ENCODE data around the gene TBC1D13. TPM values are rescaled to one million over a fixed set of nuclear protein-coding genes. Genes with fewer than 3 reads are reported as not detected.

TBC1D13 gene
- total and polyA plus RNA-seq, 2 of the 13 experiments (the other 11 are each of a cell fraction or from before 2014, with no cell fraction given): 17.9 to 19.7 TPM

- TF ChIP-seq ZNF543 (CRISPR knock-in tag; IDR thresholded peaks at IDR 0.05): no peak; the same call in 1 of the 2 replicates
- peak; percentile 22; the same call in 1 of the 2 replicates for TF ChIP-seq MYC (CRISPR knock-in tag; IDR thresholded peaks at IDR 0.05; ENCODE audit: borderline replicate concordance)
- peak; percentile 48; the same call in 1 of the 2 replicates for TF ChIP-seq HDAC2 (CRISPR knock-in tag; IDR thresholded peaks at IDR 0.05)
- TF ChIP-seq TFDP2 (CRISPR knock-in tag; IDR thresholded peaks at IDR 0.05): peak; percentile 75
- TF ChIP-seq ZSCAN25 (CRISPR knock-in tag; IDR thresholded peaks at IDR 0.05): no peak
- TF ChIP-seq IKZF5 (CRISPR knock-in tag; IDR thresholded peaks at IDR 0.05): no peak; the same call in 1 of the 2 replicates
- peak; percentile 15; the same call in 1 of the 2 replicates for TF ChIP-seq CHCHD3 (CRISPR knock-in tag; IDR thresholded peaks at IDR 0.05)
- TF ChIP-seq STAG1 (CRISPR knock-in tag; IDR thresholded peaks at IDR 0.05): peak; percentile 59
- TF ChIP-seq ZNF792 (CRISPR knock-in tag; IDR thresholded peaks at IDR 0.05): peak; percentile 73; the same call in 1 of the 2 replicates
- TF ChIP-seq ZNF24 (IDR thresholded peaks at IDR 0.05): no peak
- no peak for TF ChIP-seq SRSF4 (IDR thresholded peaks at IDR 0.05; ENCODE audit: low read depth, low read length, poor library complexity, severe bottlenecking)
- TF ChIP-seq CREB3 (CRISPR knock-in tag; IDR thresholded peaks at IDR 0.05): no peak
- TF ChIP-seq ZHX1 (CRISPR knock-in tag; IDR thresholded peaks at IDR 0.05; ENCODE audit: low read depth): no peak
- peak; percentile 61; the same call in 1 of the 2 replicates for TF ChIP-seq ZBTB4 (CRISPR knock-in tag; IDR thresholded peaks at IDR 0.05; ENCODE audit: borderline replicate concordance)
- no peak for TF ChIP-seq ARNTL (CRISPR knock-in tag; IDR thresholded peaks at IDR 0.05)
- 0 out of 2 replicates have a peak, but pooled peaks have one; percentile 29 for TF ChIP-seq ZBTB33 (CRISPR knock-in tag; IDR thresholded peaks at IDR 0.05)
- TF ChIP-seq NCOA2 (CRISPR knock-in tag; IDR thresholded peaks at IDR 0.05): 0 out of 2 replicates have a peak, but pooled peaks have one; percentile 32
These were observed 31.2 kb downstream of the TBC1D13 start, which contains the start of gene ENDOG (continued) for GRCh38 chr9:128818099-128818838.
